Measurements from ENCODE around the gene DIAPH3. TPM values are rescaled to one million over a fixed set of nuclear protein-coding genes. Genes with fewer than 3 reads are reported as not detected.

DIAPH3 gene
- total and polyA plus RNA-seq, 4 donors, result 0.35 to 6.7 (median 1.1) TPM

GRCh38 chr13:59664586-59664985 is 499.1 kb downstream of the DIAPH3 start:
- no peaks in the 10 kb centered on the region for H3K9me3 ChIP-seq (ENCODE audit: control insufficient read depth in 4 of 4, insufficient read depth in 3 of 4, low read length in 3 of 4)
- no peak for ATAC-seq (ENCODE audit: insufficient read depth, low FRiP score)
- no peak for TF ChIP-seq CTCF (IDR thresholded peaks at IDR 0.05; ENCODE audit: control extremely low read depth, extremely low read depth)
- H3K27ac ChIP-seq (ENCODE audit: low read depth in 1 of 2, low read length in 1 of 2), result no peak overlapping the region
- 71 to 74% methylated on average over 8 of the region's 8 CpGs for WGBS, 2 donors
- H3K4me3 ChIP-seq, result no peak overlapping the region
- H3K27me3 ChIP-seq (ENCODE audit: control insufficient read depth in 3 of 3, insufficient read depth in 3 of 3, low read length in 2 of 3), result no peaks in the 10 kb centered on the region
- H3K4me1 ChIP-seq (ENCODE audit: control insufficient read depth in 5 of 5, insufficient read depth in 5 of 5, low read length in 5 of 5), result peaks cover 0 to 24% (median 5%) of the 10 kb centered on the region in 5 donors
- no peak overlapping the region for H3K9ac ChIP-seq (ENCODE audit: insufficient read depth in 1 of 2, low read length in 2 of 2)
- no peak for DNase-seq
- no peaks in the 10 kb centered on the region for H3K36me3 ChIP-seq (ENCODE audit: control insufficient read depth in 4 of 4, insufficient read depth in 4 of 4, low read length in 4 of 4)

GRCh38 chr13:59663707-59664106 is 500.0 kb downstream of the DIAPH3 start:
- TF ChIP-seq CTCF (IDR thresholded peaks at IDR 0.05; ENCODE audit: control extremely low read depth, extremely low read depth), result no peak
- ATAC-seq (ENCODE audit: insufficient read depth, low FRiP score), result no peak
- no peak for DNase-seq
- Histone ChIP-seq H3K4me1 (ENCODE audit: control insufficient read depth in 5 of 5, insufficient read depth in 5 of 5, low read length in 5 of 5) (peaks cover 0 to 24% (median 5%) of the 10 kb centered on the region in 5 donors), H3K4me3 (no peak overlapping the region), H3K9me3 (ENCODE audit: control insufficient read depth in 4 of 4, insufficient read depth in 3 of 4, low read length in 3 of 4) (no peaks in the 10 kb centered on the region), H3K9ac (ENCODE audit: insufficient read depth in 1 of 2, low read length in 2 of 2) (no peak overlapping the region), H3K27ac (ENCODE audit: low read depth in 1 of 2, low read length in 1 of 2) (no peak overlapping the region), H3K36me3 (ENCODE audit: control insufficient read depth in 4 of 4, insufficient read depth in 4 of 4, low read length in 4 of 4) (no peaks in the 10 kb centered on the region), H3K27me3 (ENCODE audit: control insufficient read depth in 3 of 3, insufficient read depth in 3 of 3, low read length in 2 of 3) (no peaks in the 10 kb centered on the region)
- 96 to 97% methylated on average over 7 of the region's 7 CpGs for WGBS, 2 donors

GRCh38 chr13:59660582-59660981 is 503.1 kb downstream of the DIAPH3 start:
- ATAC-seq (ENCODE audit: insufficient read depth, low FRiP score), result no peak

More at GRCh38 chr13:59660582-59660981, 503.1 kb downstream of the DIAPH3 start:
- H3K27me3 ChIP-seq (ENCODE audit: control insufficient read depth in 3 of 3, insufficient read depth in 3 of 3, low read length in 2 of 3), result no peaks in the 10 kb centered on the region
- TF ChIP-seq CTCF (IDR thresholded peaks at IDR 0.05; ENCODE audit: control extremely low read depth, extremely low read depth), result no peak
- no peaks in the 10 kb centered on the region for H3K9me3 ChIP-seq (ENCODE audit: control insufficient read depth in 4 of 4, insufficient read depth in 3 of 4, low read length in 3 of 4)
- H3K4me1 ChIP-seq (ENCODE audit: control insufficient read depth in 5 of 5, insufficient read depth in 5 of 5, low read length in 5 of 5), result peaks cover 0 to 13% (median 5%) of the 10 kb centered on the region in 5 donors
- H3K36me3 ChIP-seq (ENCODE audit: control insufficient read depth in 4 of 4, insufficient read depth in 4 of 4, low read length in 4 of 4), result no peaks in the 10 kb centered on the region
- H3K27ac ChIP-seq (ENCODE audit: low read depth in 1 of 2, low read length in 1 of 2), result no peak overlapping the region
- 83 to 93% methylated on average over 5 of the region's 5 CpGs for WGBS, 2 donors
- no peak overlapping the region for H3K4me3 ChIP-seq
- no peak overlapping the region for H3K9ac ChIP-seq (ENCODE audit: insufficient read depth in 1 of 2, low read length in 2 of 2)
- DNase-seq, result no peak
